ENCODE results near the gene TASP1. TPM values are rescaled to one million over a fixed set of nuclear protein-coding genes. Genes with fewer than 3 reads are reported as not detected.
"Not testable (repeated sequence)": the region's sequence is repeated elsewhere in the genome, so short reads cannot be mapped to it uniquely, and the experiment has no call there.

TASP1 gene
- total RNA-seq, 4 donors from 2014 or later, result 3.0 to 18.1 (median 12.9) TPM

GRCh38 chr20:13626724-13627123 lies 12.0 kb downstream of the TASP1 start:
- no peaks in the 10 kb centered on the region for H3K9me3 ChIP-seq
- H3K27ac ChIP-seq, result no peak overlapping the region
- TF ChIP-seq POLR2A (IDR thresholded peaks at IDR 0.05) (no peak), CTCF (IDR thresholded peaks at IDR 0.05) (no peak), POLR2AphosphoS5 (IDR thresholded peaks at IDR 0.05) (no peak), EP300 (IDR thresholded peaks at IDR 0.05; ENCODE audit: low read depth) (no peak)
- intact Hi-C loops (cut with DNase I; ENCODE audit: low total_unique reads), result no loop called here
- H3K4me3 ChIP-seq, result no peak overlapping the region
- WGBS, 2 donors (ENCODE audit: low coverage in 1 of 2), result 52 to 100% methylated on average over 1 of the region's 1 CpG
- in situ Hi-C loops (cut with MboI; ENCODE audit: low pct_ligation_motif_present in 1 of 4, low pct_unique_long_range_greater_than_20kb in 1 of 4, low sequenced_read_pairs in 3 of 4), result no loop called here
- peaks cover 0 to 12% (median 3%) of the 10 kb centered on the region in 4 donors for H3K4me1 ChIP-seq
- peaks cover 0 to 11% (median 0%) of the 10 kb centered on the region in 4 donors for H3K36me3 ChIP-seq
- H3K27me3 ChIP-seq, result no peaks in the 10 kb centered on the region
- no peak for DNase-seq

GRCh38 chr20:13625304-13625979 lies 13.3 kb downstream of the TASP1 start:
- in situ Hi-C loops (cut with MboI; ENCODE audit: low pct_ligation_motif_present in 1 of 4, low pct_unique_long_range_greater_than_20kb in 1 of 4, low sequenced_read_pairs in 3 of 4), result no loop called here
- WGBS, 2 donors (ENCODE audit: low coverage in 1 of 2), result 61 to 68% methylated on average over 5 to 6 of the region's 6 CpGs
- no peak for DNase-seq
- no peaks in the 10 kb centered on the region for H3K27me3 ChIP-seq
- H3K9me3 ChIP-seq, result no peaks in the 10 kb centered on the region
- peaks cover 0 to 11% (median 0%) of the 10 kb centered on the region in 4 donors for H3K36me3 ChIP-seq
- no peak overlapping the region for H3K4me3 ChIP-seq
- no peak for TF ChIP-seq EP300 (IDR thresholded peaks at IDR 0.05; ENCODE audit: low read depth)
- TF ChIP-seq POLR2A (IDR thresholded peaks at IDR 0.05), result no peak
- no peak for TF ChIP-seq CTCF (IDR thresholded peaks at IDR 0.05)
- H3K27ac ChIP-seq, result no peak overlapping the region
- intact Hi-C loops (cut with DNase I; ENCODE audit: low total_unique reads), result no loop called here
- H3K4me1 ChIP-seq, result peaks cover 0 to 12% (median 3%) of the 10 kb centered on the region in 4 donors

GRCh38 chr20:13619415-13619814 lies 19.3 kb downstream of the TASP1 start:
- WGBS, 2 donors (ENCODE audit: low coverage in 1 of 2), result 83 to 85% methylated on average over 1 of the region's 1 CpG
- intact Hi-C loops (cut with DNase I; ENCODE audit: low total_unique reads); DNase-seq; H3K36me3 ChIP-seq; H3K4me1 ChIP-seq; in situ Hi-C loops (cut with MboI; ENCODE audit: low pct_ligation_motif_present in 1 of 4, low pct_unique_long_range_greater_than_20kb in 1 of 4, low sequenced_read_pairs in 3 of 4); H3K4me3 ChIP-seq; H3K27me3 ChIP-seq; H3K9me3 ChIP-seq; H3K27ac ChIP-seq: not testable (repeated sequence)

- DNase-seq; H3K4me1 ChIP-seq; H3K27me3 ChIP-seq; H3K9me3 ChIP-seq; H3K36me3 ChIP-seq; H3K4me3 ChIP-seq; in situ Hi-C loops (cut with MboI; ENCODE audit: low pct_ligation_motif_present in 1 of 4, low pct_unique_long_range_greater_than_20kb in 1 of 4, low sequenced_read_pairs in 3 of 4); intact Hi-C loops (cut with DNase I; ENCODE audit: low total_unique reads); H3K27ac ChIP-seq: not testable (repeated sequence)
- 18 to 58% methylated on average over 1 of the region's 1 CpG for WGBS, 2 donors (ENCODE audit: low coverage in 1 of 2)
Observed at GRCh38 chr20:13618456-13618855, 20.3 kb downstream of the TASP1 start.

- WGBS, 2 donors (ENCODE audit: low coverage in 1 of 2), result 40 to 43% methylated on average over 2 of the region's 2 CpGs
Observed at GRCh38 chr20:13617585-13617984, 21.1 kb downstream of the TASP1 start.

GRCh38 chr20:13616713-13617112 lies 22.0 kb downstream of the TASP1 start:
- H3K4me1 ChIP-seq; DNase-seq; H3K4me3 ChIP-seq; H3K36me3 ChIP-seq; H3K9me3 ChIP-seq; H3K27me3 ChIP-seq; H3K27ac ChIP-seq; in situ Hi-C loops (cut with MboI; ENCODE audit: low pct_ligation_motif_present in 1 of 4, low pct_unique_long_range_greater_than_20kb in 1 of 4, low sequenced_read_pairs in 3 of 4); intact Hi-C loops (cut with DNase I; ENCODE audit: low total_unique reads): not testable (repeated sequence)
- 94 to 100% methylated on average over 1 to 2 of the region's 2 CpGs for WGBS, 2 donors (ENCODE audit: low coverage in 1 of 2)

More at GRCh38 chr20:13617585-13617984, 21.1 kb downstream of the TASP1 start:
- H3K36me3 ChIP-seq; in situ Hi-C loops (cut with MboI; ENCODE audit: low pct_ligation_motif_present in 1 of 4, low pct_unique_long_range_greater_than_20kb in 1 of 4, low sequenced_read_pairs in 3 of 4); H3K9me3 ChIP-seq; DNase-seq; H3K4me1 ChIP-seq; intact Hi-C loops (cut with DNase I; ENCODE audit: low total_unique reads); H3K4me3 ChIP-seq; H3K27ac ChIP-seq; H3K27me3 ChIP-seq: not testable (repeated sequence)

Data from transverse colon (tissue), 4 donors.